K562 (cell line): ENCODE data around the gene KHNYN. TPM values are rescaled to one million over a fixed set of nuclear protein-coding genes. Genes with fewer than 3 reads are reported as not detected.

Experiments used
- CSDE1 ChIP-seq, 2 experiments: fragments of 450-650 bp; IDR thresholded peaks; 2 replicates each; pipeline ENCODE4 v1.6.1; 2016; ENCODE audit warnings: mild to moderate bottlenecking in 1 of 2
- ESRRA ChIP-seq: fragments of 450-650 bp; IDR thresholded peaks from 2 replicates; pipeline ENCODE4 v1.6.1; 2014; ENCODE audit warnings: low read depth, mild to moderate bottlenecking, moderate library complexity, borderline replicate concordance
- HIVEP1 ChIP-seq: fragments of 250-450 bp; sonication (Bioruptor Pico); IDR thresholded peaks from 2 replicates; pipeline ENCODE4 v1.4.0; 2020; ENCODE audit warnings: mild to moderate bottlenecking
- HMG20B ChIP-seq: fragments of 250-450 bp; sonication (Bioruptor Pico); IDR thresholded peaks from 2 replicates; pipeline ENCODE4 v1.5.0; 2021; ENCODE audit warnings: mild to moderate bottlenecking
- MNT ChIP-seq, 2 experiments: fragments of 450-650 bp; conservative IDR thresholded peaks; 2 replicates each; pipeline ENCODE4 v1.6.1; 2017; ENCODE audit warnings: mild to moderate bottlenecking in 2 of 2, moderate library complexity in 2 of 2
- MYC ChIP-seq, 2 experiments: fragments of 250-450 bp in 1 of 2; sonication (Bioruptor Pico) in 1 of 2; IDR thresholded peaks; 2 replicates each; pipeline versions ENCODE4 v1.5.1 to v1.6.1; 2012 to 2021; ENCODE audit warnings: low read depth in 2 of 2, borderline replicate concordance in 1 of 2, improper control_type of control experiment in 1 of 2, low read length in 1 of 2, mild to moderate bottlenecking in 1 of 2, moderate library complexity in 1 of 2
- NCOA6 ChIP-seq: fragments of 450-650 bp; IDR thresholded peaks from 2 replicates; pipeline ENCODE4 v1.6.1; 2017; ENCODE audit warnings: mild to moderate bottlenecking
- NRF1 ChIP-seq, 2 experiments: fragments of 450-650 bp; IDR thresholded peaks in 1 of 2; conservative IDR thresholded peaks in 1 of 2; 2 replicates each; pipeline ENCODE4 v1.6.1; 2014; ENCODE audit warnings: mild to moderate bottlenecking in 2 of 2
- POLR2AphosphoS5 ChIP-seq: IDR thresholded peaks from 2 replicates; pipeline ENCODE4 v1.6.1; 2011; ENCODE audit warnings: mild to moderate bottlenecking, low read depth, low read length, moderate library complexity; ENCODE audit not compliant: control insufficient read depth, insufficient read depth
- POLR2B ChIP-seq: fragments of 450-650 bp; IDR thresholded peaks from 2 replicates; pipeline ENCODE4 v1.6.1; 2018; ENCODE audit warnings: low read depth; ENCODE audit not compliant: partially characterized antibody
- RBM14 ChIP-seq: fragments of 200-400 bp; formaldehyde crosslinking; IDR thresholded peaks from 2 replicates; pipeline ENCODE4 v1.6.1; 2018; ENCODE audit warnings: low read depth, mild to moderate bottlenecking, low read length, moderate library complexity, borderline replicate concordance; ENCODE audit not compliant: insufficient read depth
- RBM25 ChIP-seq: fragments of 200-400 bp; formaldehyde crosslinking; IDR thresholded peaks from 2 replicates; pipeline ENCODE4 v1.6.1; 2018; ENCODE audit warnings: low read length, low read depth, moderate library complexity; ENCODE audit not compliant: severe bottlenecking
- SMAD4 ChIP-seq: fragments of 250-450 bp; sonication (Bioruptor Pico); conservative IDR thresholded peaks from 2 replicates; pipeline ENCODE4 v1.8.0; 2021; ENCODE audit warnings: inconsistent platforms, mild to moderate bottlenecking, moderate library complexity
- THAP12 ChIP-seq: fragments of 250-450 bp; sonication (Bioruptor Pico); IDR thresholded peaks from 2 replicates; pipeline ENCODE4 v1.9.0; 2021; ENCODE audit warnings: mild to moderate bottlenecking, inconsistent platforms
- YY1 ChIP-seq, 3 experiments: IDR thresholded peaks; 2 replicates each; pipeline ENCODE4 v1.6.1; 2011; ENCODE audit warnings: low read length in 2 of 3, mild to moderate bottlenecking in 2 of 3, moderate library complexity in 2 of 3, borderline replicate concordance in 1 of 3, control low read depth in 1 of 3, low read depth in 1 of 3; ENCODE audit not compliant: insufficient read depth in 3 of 3, insufficient replicate concordance in 2 of 3, control insufficient read depth in 1 of 3, insufficient read length in 1 of 3; ENCODE audit errors: extremely low read depth in 1 of 3
- ZBTB1 ChIP-seq: sonication (generic); formaldehyde crosslinking; IDR thresholded peaks from 2 replicates; pipeline ENCODE4 v1.8.1; 2023; ENCODE audit warnings: missing genetic modification reagents, low read depth, mild to moderate bottlenecking, borderline replicate concordance
- ZNF699 ChIP-seq: fragments of 250-450 bp; sonication (Bioruptor Pico); IDR thresholded peaks from 2 replicates; pipeline ENCODE4 v1.8.0; 2021; ENCODE audit warnings: mild to moderate bottlenecking, moderate library complexity; ENCODE audit not compliant: insufficient replicate concordance
- ZNF717 ChIP-seq: fragments of 250-450 bp; sonication (Bioruptor Pico); IDR thresholded peaks from 2 replicates; pipeline ENCODE4 v1.5.0; 2021
- polyA plus RNA-seq, 8 experiments: library from polyadenylated mRNA; depleted of rRNA in 4 of 8; stranded (reverse) in 5 of 8; unstranded in 3 of 8; fragments of >200 nt; fragmentation: Nextera tagmentation in 2 of 8; fragmentation: Illumina TruSeq in 1 of 8; extraction: Ambion mirVana in 2 of 8; extraction: Trizol in 1 of 8; gene quantifications; 2 replicates each; pipeline versions ENCODE4 v1.2.1 to v1.2.3, GENCODE V29; 2011 to 2014; ENCODE audit warnings: inconsistent platforms in 1 of 8, missing spikeins in 1 of 8
- total RNA-seq, 7 experiments: library from RNA; depleted of rRNA in 6 of 7; stranded (reverse); fragments of >200 nt in 6 of 7; fragmentation: Illumina TruSeq in 2 of 7; extraction: Trizol in 2 of 7; gene quantifications; 2 replicates each; pipeline versions ENCODE4 v1.2.1 to v1.2.3, GENCODE V29; 2011 to 2021; ENCODE audit warnings: low replicate concordance in 1 of 7
- TF ChIP-seq, protein P1 (sequence below): fragments of 250-450 bp; sonication (Bioruptor Pico); IDR thresholded peaks from 2 replicates; pipeline ENCODE4 v1.4.0; 2020; ENCODE audit warnings: mild to moderate bottlenecking, moderate library complexity, borderline replicate concordance

Gene KHNYN
- total and polyA plus RNA-seq, 9 of the 15 experiments (the other 6 are each of a cell fraction or from before 2014, with no cell fraction given), result 0.76 to 26.0 (median 14.1) TPM

DNA sequence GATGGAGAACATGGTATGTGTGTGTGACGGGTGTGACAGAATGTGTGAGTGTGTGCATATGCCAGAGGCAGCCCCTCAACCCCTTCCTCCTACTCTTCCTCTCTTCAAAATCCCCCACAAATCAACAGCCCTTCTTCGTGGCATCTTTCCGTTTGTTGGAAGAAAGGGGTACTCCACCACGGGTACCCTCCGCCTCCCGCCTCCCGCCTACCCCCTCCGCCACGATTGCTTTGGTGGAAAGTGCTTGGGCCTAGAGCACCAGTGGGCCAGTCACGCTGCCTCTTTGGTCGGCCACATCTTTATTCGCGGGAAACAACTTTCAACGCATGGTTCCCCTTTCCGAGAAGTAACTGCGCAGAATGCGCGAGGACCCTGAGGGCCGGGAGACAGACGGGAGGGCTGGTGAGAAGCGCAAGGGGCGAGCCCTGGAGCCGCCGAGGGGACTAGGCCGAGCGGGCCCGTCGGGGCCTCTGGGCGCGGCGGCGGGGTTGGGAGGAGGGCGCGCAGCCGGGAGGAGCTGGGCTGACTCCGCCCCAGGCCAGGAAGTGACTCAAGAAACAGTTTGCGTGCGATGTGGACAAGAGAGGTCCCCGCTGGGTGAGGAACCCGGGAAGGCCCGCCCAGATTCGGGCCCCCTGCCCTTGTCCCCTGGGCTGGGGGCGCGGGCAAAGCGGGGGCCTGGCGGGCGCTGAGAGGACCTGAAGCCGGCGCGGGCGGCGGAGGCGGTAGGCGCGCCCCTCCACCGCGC lies at the start of gene KHNYN, which contains the start of gene CBLN3 (continued):
- TF ChIP-seq, protein P1, sequence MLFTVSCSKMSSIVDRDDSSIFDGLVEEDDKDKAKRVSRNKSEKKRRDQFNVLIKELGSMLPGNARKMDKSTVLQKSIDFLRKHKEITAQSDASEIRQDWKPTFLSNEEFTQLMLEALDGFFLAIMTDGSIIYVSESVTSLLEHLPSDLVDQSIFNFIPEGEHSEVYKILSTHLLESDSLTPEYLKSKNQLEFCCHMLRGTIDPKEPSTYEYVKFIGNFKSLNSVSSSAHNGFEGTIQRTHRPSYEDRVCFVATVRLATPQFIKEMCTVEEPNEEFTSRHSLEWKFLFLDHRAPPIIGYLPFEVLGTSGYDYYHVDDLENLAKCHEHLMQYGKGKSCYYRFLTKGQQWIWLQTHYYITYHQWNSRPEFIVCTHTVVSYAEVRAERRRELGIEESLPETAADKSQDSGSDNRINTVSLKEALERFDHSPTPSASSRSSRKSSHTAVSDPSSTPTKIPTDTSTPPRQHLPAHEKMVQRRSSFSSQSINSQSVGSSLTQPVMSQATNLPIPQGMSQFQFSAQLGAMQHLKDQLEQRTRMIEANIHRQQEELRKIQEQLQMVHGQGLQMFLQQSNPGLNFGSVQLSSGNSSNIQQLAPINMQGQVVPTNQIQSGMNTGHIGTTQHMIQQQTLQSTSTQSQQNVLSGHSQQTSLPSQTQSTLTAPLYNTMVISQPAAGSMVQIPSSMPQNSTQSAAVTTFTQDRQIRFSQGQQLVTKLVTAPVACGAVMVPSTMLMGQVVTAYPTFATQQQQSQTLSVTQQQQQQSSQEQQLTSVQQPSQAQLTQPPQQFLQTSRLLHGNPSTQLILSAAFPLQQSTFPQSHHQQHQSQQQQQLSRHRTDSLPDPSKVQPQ (CRISPR knock-in tag), result no peak
- TF ChIP-seq ZNF717 (CRISPR knock-in tag) (no peak), MNT (conservative IDR thresholded peaks at IDR 0.05) (peak in 1 of 2 experiments; percentile 35; a peak in 1 of 4 replicates), POLR2AphosphoS5 (peak; percentile 69; the same call in 1 of the 2 replicates), HMG20B (CRISPR knock-in tag) (0 out of 2 replicates have a peak, but pooled peaks have one; percentile 20), SMAD4 (CRISPR knock-in tag) (peak; percentile 62), YY1 (IDR thresholded peaks at IDR 0.05; ENCODE audit: borderline replicate concordance in 1 of 3, control insufficient read depth in 1 of 3, extremely low read depth in 1 of 3, insufficient read depth in 3 of 3, insufficient read length in 1 of 3, insufficient replicate concordance in 2 of 3, low read depth in 1 of 3, low read length in 2 of 3) (peak in 1 of 3 experiments; percentile 57), RBM25 (no peak), ZNF699 (CRISPR knock-in tag) (no peak), CSDE1 (IDR thresholded peaks at IDR 0.05) (no peak), POLR2B (peak; percentile 69), ESRRA (no peak), MYC (IDR thresholded peaks at IDR 0.05; ENCODE audit: low read depth, low read length) (peak; percentile 51), MYC (CRISPR knock-in tag; IDR thresholded peaks at IDR 0.05; ENCODE audit: borderline replicate concordance, low read depth) (no peak), HIVEP1 (CRISPR knock-in tag) (no peak), NCOA6 (0 out of 2 replicates have a peak, but pooled peaks have one; percentile 59), RBM14 (no peak), ZBTB1 (CRISPR knock-in tag) (0 out of 2 replicates have a peak, but pooled peaks have one; percentile 57), NRF1 (conservative IDR thresholded peaks at IDR 0.05 in 1 of 2, IDR thresholded peaks at IDR 0.05 in 1 of 2) (peak; percentile 71 to 79), THAP12 (peak; percentile 68; the same call in 1 of the 2 replicates)
